ENCODE measurements around the gene OXA1L.

OXA1L gene

GRCh38 chr14:22797017-22797917 is 30.8 kb downstream of the OXA1L start:
- Histone ChIP-seq H3K4me2 (ENCODE audit: low read length) (no peak overlapping the region), H3K27ac (ENCODE audit: low read depth, low read length, poor library complexity, severe bottlenecking) (no peak overlapping the region)
- TF ChIP-seq, protein P1, sequence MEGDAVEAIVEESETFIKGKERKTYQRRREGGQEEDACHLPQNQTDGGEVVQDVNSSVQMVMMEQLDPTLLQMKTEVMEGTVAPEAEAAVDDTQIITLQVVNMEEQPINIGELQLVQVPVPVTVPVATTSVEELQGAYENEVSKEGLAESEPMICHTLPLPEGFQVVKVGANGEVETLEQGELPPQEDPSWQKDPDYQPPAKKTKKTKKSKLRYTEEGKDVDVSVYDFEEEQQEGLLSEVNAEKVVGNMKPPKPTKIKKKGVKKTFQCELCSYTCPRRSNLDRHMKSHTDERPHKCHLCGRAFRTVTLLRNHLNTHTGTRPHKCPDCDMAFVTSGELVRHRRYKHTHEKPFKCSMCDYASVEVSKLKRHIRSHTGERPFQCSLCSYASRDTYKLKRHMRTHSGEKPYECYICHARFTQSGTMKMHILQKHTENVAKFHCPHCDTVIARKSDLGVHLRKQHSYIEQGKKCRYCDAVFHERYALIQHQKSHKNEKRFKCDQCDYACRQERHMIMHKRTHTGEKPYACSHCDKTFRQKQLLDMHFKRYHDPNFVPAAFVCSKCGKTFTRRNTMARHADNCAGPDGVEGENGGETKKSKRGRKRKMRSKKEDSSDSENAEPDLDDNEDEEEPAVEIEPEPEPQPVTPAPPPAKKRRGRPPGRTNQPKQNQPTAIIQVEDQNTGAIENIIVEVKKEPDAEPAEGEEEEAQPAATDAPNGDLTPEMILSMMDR (IDR thresholded peaks at IDR 0.05; ENCODE audit: low read length), result no peak
- TF ChIP-seq EZH2 (IDR thresholded peaks at IDR 0.05; ENCODE audit: borderline replicate concordance, low read length), result no peak

DNA sequence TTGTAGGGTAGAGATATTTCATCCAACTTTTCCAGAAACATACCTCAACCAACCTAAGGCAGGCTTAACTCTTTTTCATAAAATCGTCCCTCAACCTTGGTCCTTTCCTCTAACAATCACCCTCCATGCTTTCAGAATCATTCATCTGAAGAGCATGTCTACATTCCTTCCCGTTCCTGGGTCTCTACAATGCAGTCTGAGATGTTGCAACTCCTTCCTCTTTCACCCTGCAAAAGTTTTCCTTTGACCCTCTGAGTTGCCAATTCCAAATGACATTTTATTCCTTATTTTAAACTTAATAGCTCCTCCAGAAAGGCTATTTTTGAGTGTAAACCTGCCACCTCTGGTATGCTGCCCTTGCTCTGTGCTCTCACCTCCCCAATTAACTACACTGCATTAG is 32.0 kb downstream of the OXA1L start:
- Histone ChIP-seq H3K4me2 (ENCODE audit: low read length) (no peak overlapping the region), H3K27ac (ENCODE audit: low read depth, low read length, poor library complexity, severe bottlenecking) (no peak overlapping the region), H3K9me2 (ENCODE audit: low read depth, low read length) (no peaks in the 10 kb centered on the region), H3K79me2 (ENCODE audit: insufficient read depth, low read length) (no peaks in the 10 kb centered on the region), H3K4me3 (ENCODE audit: low read depth, low read length, poor library complexity, severe bottlenecking) (no peak overlapping the region), H4K20me1 (ENCODE audit: insufficient read depth, low read length) (no peaks in the 10 kb centered on the region), H3F3A (ENCODE audit: insufficient read depth, low read length) (no peaks in the 10 kb centered on the region), H3K9me3 (ENCODE audit: low read length) (peaks cover 4% of the 10 kb centered on the region; the same call in 1 of the 2 replicates), H3K9ac (ENCODE audit: low read length) (no peak overlapping the region), H3K36me3 (ENCODE audit: insufficient read depth, low read length) (peaks cover 8% of the 10 kb centered on the region; the same call in 1 of the 2 replicates), H2AFZ (ENCODE audit: low read length) (no peak overlapping the region), H3K4me1 (ENCODE audit: insufficient read depth, low read length, severe bottlenecking) (peaks cover 33% of the 10 kb centered on the region), H3K27me3 (ENCODE audit: insufficient read depth, low read length) (no peaks in the 10 kb centered on the region)
- TF ChIP-seq, protein P1 (IDR thresholded peaks at IDR 0.05; ENCODE audit: low read length), result no peak
- TF ChIP-seq EZH2 (IDR thresholded peaks at IDR 0.05; ENCODE audit: borderline replicate concordance, low read length), result no peak

More at GRCh38 chr14:22797017-22797917, 30.8 kb downstream of the OXA1L start:
- no peaks in the 10 kb centered on the region for H3K27me3 ChIP-seq (ENCODE audit: insufficient read depth, low read length)
- no peaks in the 10 kb centered on the region for H3K9me2 ChIP-seq (ENCODE audit: low read depth, low read length)
- H3K79me2 ChIP-seq (ENCODE audit: insufficient read depth, low read length), result no peaks in the 10 kb centered on the region
- H3K9me3 ChIP-seq (ENCODE audit: low read length), result peaks cover 4% of the 10 kb centered on the region; the same call in 1 of the 2 replicates
- H3F3A ChIP-seq (ENCODE audit: insufficient read depth, low read length), result no peaks in the 10 kb centered on the region
- peaks cover 25% of the 10 kb centered on the region for H3K4me1 ChIP-seq (ENCODE audit: insufficient read depth, low read length, severe bottlenecking)
- H3K4me3 ChIP-seq (ENCODE audit: low read depth, low read length, poor library complexity, severe bottlenecking), result no peak overlapping the region
- no peaks in the 10 kb centered on the region for H4K20me1 ChIP-seq (ENCODE audit: insufficient read depth, low read length)
- no peak overlapping the region for H3K9ac ChIP-seq (ENCODE audit: low read length)
- H3K36me3 ChIP-seq (ENCODE audit: insufficient read depth, low read length), result peaks cover 8% of the 10 kb centered on the region; the same call in 1 of the 2 replicates
- H2AFZ ChIP-seq (ENCODE audit: low read length), result no peak overlapping the region

DNA sequence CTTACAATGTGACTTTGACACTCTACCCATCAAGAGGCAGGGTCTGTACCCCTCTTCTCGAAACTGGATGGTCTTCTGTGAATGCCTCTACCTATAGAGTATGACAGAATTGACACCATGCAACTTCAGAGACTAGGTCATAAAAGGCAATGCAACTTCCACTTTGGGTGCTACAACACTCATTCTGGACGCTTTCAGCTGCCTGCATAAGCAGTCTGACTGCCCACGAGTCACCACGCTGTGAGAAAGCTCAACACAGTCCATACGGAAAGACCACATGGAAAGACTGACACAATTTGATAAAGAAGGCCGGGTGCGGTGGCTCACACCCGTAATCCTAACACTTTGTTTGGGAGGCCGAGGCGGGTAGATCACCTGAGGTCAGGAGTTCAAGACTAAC is 33.9 kb downstream of the OXA1L start:
- Histone ChIP-seq H3K79me2 (ENCODE audit: insufficient read depth, low read length) (no peaks in the 10 kb centered on the region), H3K4me3 (ENCODE audit: low read depth, low read length, poor library complexity, severe bottlenecking) (no peak overlapping the region), H3K36me3 (ENCODE audit: insufficient read depth, low read length) (peaks cover 8% of the 10 kb centered on the region; the same call in 1 of the 2 replicates), H3K9me2 (ENCODE audit: low read depth, low read length) (no peaks in the 10 kb centered on the region), H3F3A (ENCODE audit: insufficient read depth, low read length) (no peaks in the 10 kb centered on the region), H3K4me2 (ENCODE audit: low read length) (no peak overlapping the region), H3K27me3 (ENCODE audit: insufficient read depth, low read length) (no peaks in the 10 kb centered on the region), H3K27ac (ENCODE audit: low read depth, low read length, poor library complexity, severe bottlenecking) (no peak overlapping the region), H4K20me1 (ENCODE audit: insufficient read depth, low read length) (no peaks in the 10 kb centered on the region), H3K9me3 (ENCODE audit: low read length) (peaks cover 4% of the 10 kb centered on the region; the same call in 1 of the 2 replicates), H2AFZ (ENCODE audit: low read length) (no peak overlapping the region), H3K4me1 (ENCODE audit: insufficient read depth, low read length, severe bottlenecking) (peaks cover 30% of the 10 kb centered on the region), H3K9ac (ENCODE audit: low read length) (no peak overlapping the region)
- TF ChIP-seq, protein P1 (IDR thresholded peaks at IDR 0.05; ENCODE audit: low read length), result no peak
- no peak for TF ChIP-seq EZH2 (IDR thresholded peaks at IDR 0.05; ENCODE audit: borderline replicate concordance, low read length)

All from OCI-LY1 (cell line).